Measurements from ENCODE around the gene CCDC14.
"Not testable (repeated sequence)": the region's sequence is repeated elsewhere in the genome, so short reads cannot be mapped to it uniquely, and the experiment has no call there.

Gene CCDC14

GRCh38 chr3:123960781-123961507 lies at the start of gene CCDC14:
Gene CCDC14 (minus strand): TSS chr3:123961229. CDS start chr3:123961173, 56 bp downstream.
- no peak for TF ChIP-seq CTCF (IDR thresholded peaks at IDR 0.05; ENCODE audit: low read depth, low read length)
- peak within 1 kb of the TSS; percentile 97 for H3K4me3 ChIP-seq (ENCODE audit: low read depth, low read length)

GRCh38 chr3:124008321-124008720 lies 47.3 kb upstream of the CCDC14 start:
- not testable (repeated sequence) for H3K4me3 ChIP-seq (ENCODE audit: low read depth, low read length)

GRCh38 chr3:124007186-124007585 lies 46.2 kb upstream of the CCDC14 start:
- H3K4me3 ChIP-seq (ENCODE audit: low read depth, low read length) = no peak overlapping the region
- no peak for TF ChIP-seq CTCF (IDR thresholded peaks at IDR 0.05; ENCODE audit: low read depth, low read length)

GRCh38 chr3:124002405-124003079 lies 41.5 kb upstream of the CCDC14 start:
- not testable (repeated sequence) for H3K4me3 ChIP-seq (ENCODE audit: low read depth, low read length)

- H3K4me3 ChIP-seq (ENCODE audit: low read depth, low read length) = not testable (repeated sequence)
These were observed 40.3 kb upstream of the CCDC14 start for GRCh38 chr3:124001366-124001765.

GRCh38 chr3:123997543-123997942 lies 36.5 kb upstream of the CCDC14 start:
- no peak for TF ChIP-seq CTCF (IDR thresholded peaks at IDR 0.05; ENCODE audit: low read depth, low read length)
- H3K4me3 ChIP-seq (ENCODE audit: low read depth, low read length) = no peak overlapping the region

GRCh38 chr3:123993818-123994217 lies 32.8 kb upstream of the CCDC14 start:
- H3K4me3 ChIP-seq (ENCODE audit: low read depth, low read length) = no peak overlapping the region
- TF ChIP-seq CTCF (IDR thresholded peaks at IDR 0.05; ENCODE audit: low read depth, low read length) = no peak

GRCh38 chr3:123991730-123992588 lies 30.9 kb upstream of the CCDC14 start, which contains the start of gene ROPN1:
Gene ROPN1 (minus strand): TSS chr3:123992124. CDS start chr3:123980481, 11,643 bp downstream.
- H3K4me3 ChIP-seq (ENCODE audit: low read depth, low read length) = not testable (repeated sequence)

- TF ChIP-seq CTCF (IDR thresholded peaks at IDR 0.05; ENCODE audit: low read depth, low read length) = no peak
- no peak overlapping the region for H3K4me3 ChIP-seq (ENCODE audit: low read depth, low read length)
These were observed 25.4 kb upstream of the CCDC14 start for GRCh38 chr3:123986427-123986826.
